Activated T-cell treated with anti-CD3 and anti-CD28 coated beads, Interleukin-2, amount 50 U/mL, for 72 hours (primary cell): ENCODE measurements around the gene ANTXR2. TPM values are rescaled to one million over a fixed set of nuclear protein-coding genes. Genes with fewer than 3 reads are reported as not detected.
A peak's percentile ranks its signal among the peaks of the same experiment; 100 is the strongest.
"Not testable (repeated sequence)": the region's sequence is repeated elsewhere in the genome, so short reads cannot be mapped to it uniquely, and the experiment has no call there.

Source experiments
- ATAC-seq, 2 donors: fragments of 150-1000 bp; cut with Tn5 transposase; replicated peaks in 1 of 2; 2 replicates each; pipeline ENCODE4 v1.10.0; 2021; ENCODE audit warnings: moderate library complexity in 2 of 2, mild to moderate bottlenecking in 1 of 2
- DNase-seq, 2 donors: peaks; one replicate each; pipeline ENCODE4 v3.0.0; 2021 to 2022; ENCODE audit warnings: mixed read lengths in 1 of 2
- H3K27ac Mint-ChIP-seq: one replicate; pipeline ENCODE4 v1.8.0; 2022; ENCODE audit warnings: mild to moderate bottlenecking, moderate library complexity, mixed read lengths
- H3K27me3 Mint-ChIP-seq: one replicate; pipeline ENCODE4 v1.8.0; 2022; ENCODE audit warnings: low read depth, mixed read lengths
- H3K36me3 Mint-ChIP-seq, 2 donors: one replicate each; pipeline ENCODE4 v1.8.0; 2022; ENCODE audit warnings: mixed read lengths in 2 of 2, mild to moderate bottlenecking in 1 of 2; ENCODE audit not compliant: insufficient read depth in 2 of 2
- H3K4me1 Mint-ChIP-seq: one replicate; pipeline ENCODE4 v1.8.0; 2022; ENCODE audit warnings: low read depth, mixed read lengths
- H3K4me3 Mint-ChIP-seq, 2 donors: one replicate each; pipeline ENCODE4 v1.8.0; 2022; ENCODE audit warnings: mild to moderate bottlenecking in 2 of 2, mixed read lengths in 2 of 2, moderate library complexity in 2 of 2
- H3K9me3 Mint-ChIP-seq, 2 donors: one replicate each; pipeline ENCODE4 v1.8.0; 2022; ENCODE audit warnings: mixed read lengths in 2 of 2
- total RNA-seq, 2 donors: library from RNA; stranded (reverse); gene quantifications; one replicate each; pipeline ENCODE4 v1.2.3, GENCODE V29; 2022

The ANTXR2 gene
- total RNA-seq, 2 donors from 2014 or later, result 6.7 to 12.4 TPM

- no peak for ATAC-seq
- Mint-ChIP-seq H3K4me1 (peaks cover 68% of the 10 kb centered on the region), H3K9me3 (peaks cover 9 to 10% of the 10 kb centered on the region in 2 donors), H3K4me3 (peak overlapping the region; percentile 63 to 93), H3K27me3 (no peaks in the 10 kb centered on the region), H3K27ac (peak overlapping the region; percentile 98), H3K36me3 (peaks cover 16 to 25% of the 10 kb centered on the region in 2 donors)
- DNase-seq, result peak; percentile 19 to 23
These were observed 65.9 kb downstream of the ANTXR2 start for GRCh38 chr4:80006935-80007744.

GRCh38 chr4:80005863-80006262 lies 67.2 kb downstream of the ANTXR2 start:
- H3K4me3 Mint-ChIP-seq, result peak overlapping the region; percentile 63 to 93
- peaks cover 18 to 27% of the 10 kb centered on the region in 2 donors for H3K36me3 Mint-ChIP-seq
- no peaks in the 10 kb centered on the region for H3K27me3 Mint-ChIP-seq
- ATAC-seq (peak; percentile 89 to 91), DNase-seq (peak; percentile 33 to 39)
- H3K9me3 Mint-ChIP-seq, result peaks cover 9 to 12% of the 10 kb centered on the region in 2 donors
- peak overlapping the region; percentile 98 for H3K27ac Mint-ChIP-seq
- H3K4me1 Mint-ChIP-seq, result peaks cover 57% of the 10 kb centered on the region

- DNase-seq (no peak), ATAC-seq (no peak)
- Mint-ChIP-seq H3K27ac (no peak overlapping the region), H3K9me3 (peaks cover 9 to 12% of the 10 kb centered on the region in 2 donors), H3K36me3 (peaks cover 18 to 27% of the 10 kb centered on the region in 2 donors), H3K4me3 (peak overlapping the region in 1 of 2 donors; percentile 11), H3K4me1 (peaks cover 49% of the 10 kb centered on the region), H3K27me3 (no peaks in the 10 kb centered on the region)
These were observed 68.7 kb downstream of the ANTXR2 start for GRCh38 chr4:80004319-80004718.

GRCh38 chr4:80002559-80002958 lies 70.5 kb downstream of the ANTXR2 start:
- Mint-ChIP-seq H3K36me3 (peaks cover 17 to 27% of the 10 kb centered on the region in 2 donors), H3K9me3 (peaks cover 12 to 13% of the 10 kb centered on the region in 2 donors), H3K4me1 (peaks cover 36% of the 10 kb centered on the region)
- not testable (repeated sequence) for ATAC-seq, H3K27me3 Mint-ChIP-seq, H3K27ac Mint-ChIP-seq, H3K4me3 Mint-ChIP-seq, DNase-seq

- not testable (repeated sequence) for H3K27me3 Mint-ChIP-seq, H3K4me3 Mint-ChIP-seq, H3K9me3 Mint-ChIP-seq, H3K27ac Mint-ChIP-seq, ATAC-seq, DNase-seq
- Mint-ChIP-seq H3K4me1 (peaks cover 16% of the 10 kb centered on the region), H3K36me3 (peaks cover 5 to 13% of the 10 kb centered on the region in 2 donors)
These were observed 74.0 kb downstream of the ANTXR2 start for GRCh38 chr4:79999048-79999447.

- Mint-ChIP-seq H3K4me1 (peaks cover 16% of the 10 kb centered on the region), H3K27me3 (no peaks in the 10 kb centered on the region), H3K36me3 (peaks cover 5 to 13% of the 10 kb centered on the region in 2 donors), H3K4me3 (no peak overlapping the region), H3K9me3 (peaks cover 3 to 5% of the 10 kb centered on the region in 2 donors), H3K27ac (no peak overlapping the region)
- ATAC-seq (no peak), DNase-seq (no peak)
These were observed 74.8 kb downstream of the ANTXR2 start for GRCh38 chr4:79998201-79998600.

GRCh38 chr4:79996851-79997250 lies 76.2 kb downstream of the ANTXR2 start:
- no peak for ATAC-seq
- no peak for DNase-seq
- H3K4me1 Mint-ChIP-seq, result peaks cover 16% of the 10 kb centered on the region
- H3K4me3 Mint-ChIP-seq, result no peak overlapping the region
- H3K27ac Mint-ChIP-seq, result peak overlapping the region; percentile 38
- H3K27me3 Mint-ChIP-seq, result no peaks in the 10 kb centered on the region
- H3K36me3 Mint-ChIP-seq, result peaks cover 0 to 6% of the 10 kb centered on the region in 2 donors
- peaks cover 3% of the 10 kb centered on the region in 2 donors for H3K9me3 Mint-ChIP-seq

GRCh38 chr4:79993476-79993875 lies 79.6 kb downstream of the ANTXR2 start:
- Mint-ChIP-seq H3K4me3 (no peak overlapping the region), H3K27ac (no peak overlapping the region), H3K36me3 (peaks cover 2 to 9% of the 10 kb centered on the region in 2 donors), H3K27me3 (no peaks in the 10 kb centered on the region), H3K4me1 (peaks cover 35% of the 10 kb centered on the region), H3K9me3 (peaks cover 2 to 7% of the 10 kb centered on the region in 2 donors)
- DNase-seq (no peak), ATAC-seq (no peak)

- H3K9me3 Mint-ChIP-seq, result peaks cover 4 to 8% of the 10 kb centered on the region in 2 donors
- H3K4me3 Mint-ChIP-seq, result no peak overlapping the region
- H3K27ac Mint-ChIP-seq, result no peak overlapping the region
- ATAC-seq, result no peak
- no peak for DNase-seq
- no peaks in the 10 kb centered on the region for H3K27me3 Mint-ChIP-seq
- H3K4me1 Mint-ChIP-seq, result peaks cover 29% of the 10 kb centered on the region
- H3K36me3 Mint-ChIP-seq, result peaks cover 4 to 14% of the 10 kb centered on the region in 2 donors
These were observed 81.4 kb downstream of the ANTXR2 start for GRCh38 chr4:79991601-79992000.

GRCh38 chr4:79991100-79991499 lies 81.9 kb downstream of the ANTXR2 start:
- peaks cover 4 to 16% of the 10 kb centered on the region in 2 donors for H3K36me3 Mint-ChIP-seq
- DNase-seq, H3K9me3 Mint-ChIP-seq, H3K4me3 Mint-ChIP-seq, ATAC-seq, H3K27ac Mint-ChIP-seq, H3K27me3 Mint-ChIP-seq: not testable (repeated sequence)
- peaks cover 28% of the 10 kb centered on the region for H3K4me1 Mint-ChIP-seq

GRCh38 chr4:79987401-79987800 lies 85.6 kb downstream of the ANTXR2 start:
- Mint-ChIP-seq H3K27ac (no peak overlapping the region), H3K9me3 (peaks cover 4 to 8% of the 10 kb centered on the region in 2 donors), H3K4me1 (peaks cover 22% of the 10 kb centered on the region), H3K27me3 (no peaks in the 10 kb centered on the region), H3K4me3 (no peak overlapping the region), H3K36me3 (peaks cover 4 to 16% of the 10 kb centered on the region in 2 donors)
- ATAC-seq (no peak), DNase-seq (no peak)

- Mint-ChIP-seq H3K4me3 (no peak overlapping the region), H3K36me3 (peaks cover 1 to 7% of the 10 kb centered on the region in 2 donors), H3K9me3 (peaks cover under 1 to 2% of the 10 kb centered on the region in 2 donors), H3K27ac (no peak overlapping the region), H3K4me1 (peaks cover 20% of the 10 kb centered on the region), H3K27me3 (no peaks in the 10 kb centered on the region)
- DNase-seq (no peak), ATAC-seq (no peak)
These were observed 89.6 kb downstream of the ANTXR2 start for GRCh38 chr4:79983431-79983830.

- Mint-ChIP-seq H3K4me3 (no peak overlapping the region), H3K27ac (no peak overlapping the region), H3K36me3 (peaks cover 0 to 6% of the 10 kb centered on the region in 2 donors), H3K4me1 (peaks cover 18% of the 10 kb centered on the region), H3K27me3 (no peaks in the 10 kb centered on the region), H3K9me3 (no peaks in the 10 kb centered on the region)
- no peak for ATAC-seq
- DNase-seq, result no peak
These were observed 90.3 kb downstream of the ANTXR2 start for GRCh38 chr4:79982601-79983322.
